Endodermal cell (in vitro differentiated cells): ENCODE measurements around the gene FER1L5. TPM values are rescaled to one million over a fixed set of nuclear protein-coding genes. Genes with fewer than 3 reads are reported as not detected.
A peak's percentile ranks its signal among the peaks of the same experiment; 100 is the strongest.

Experiments used
- DNase-seq: peaks from one replicate; pipeline ENCODE4 v3.0.0-alpha.2; 2017
- H3K27ac ChIP-seq: 2 replicates; pipeline ENCODE4 v1.5.1; 2013; ENCODE audit warnings: mild to moderate bottlenecking, low read depth, low read length, moderate library complexity
- H3K27me3 ChIP-seq: 2 replicates; pipeline ENCODE4 v1.6.1; 2013; ENCODE audit warnings: mild to moderate bottlenecking, low read length, moderate library complexity; ENCODE audit not compliant: insufficient read depth, control insufficient read depth, poor library complexity, severe bottlenecking
- H3K36me3 ChIP-seq: 2 replicates; pipeline ENCODE4 v1.7.0; 2013; ENCODE audit warnings: mild to moderate bottlenecking, low read length, moderate library complexity; ENCODE audit not compliant: control insufficient read depth, insufficient read depth
- H3K4me1 ChIP-seq: one replicate; pipeline ENCODE4 v1.7.0; 2013; ENCODE audit warnings: low read length; ENCODE audit not compliant: control insufficient read depth, insufficient read depth
- H3K4me3 ChIP-seq: 2 replicates; pipeline ENCODE4 v1.5.1; 2013; ENCODE audit warnings: mild to moderate bottlenecking, low read length, moderate library complexity
- H3K9ac ChIP-seq: 2 replicates; pipeline ENCODE4 v1.6.1; 2013; ENCODE audit warnings: mild to moderate bottlenecking, low read length, moderate library complexity; ENCODE audit not compliant: poor library complexity, severe bottlenecking; ENCODE audit errors: extremely low read depth
- H3K9me3 ChIP-seq: 2 replicates; pipeline ENCODE4 v1.6.1; 2013; ENCODE audit warnings: mild to moderate bottlenecking, low read length, moderate library complexity; ENCODE audit not compliant: control insufficient read depth
- H3K27ac Mint-ChIP-seq: 2 replicates; pipeline ENCODE4 v1.8.0; 2020; ENCODE audit warnings: mixed read lengths
- H3K27me3 Mint-ChIP-seq: 2 replicates; pipeline ENCODE4 v1.8.0; 2021; ENCODE audit warnings: mild to moderate bottlenecking, mixed read lengths; ENCODE audit not compliant: insufficient read depth
- H3K36me3 Mint-ChIP-seq: 2 replicates; pipeline ENCODE4 v1.8.0; 2020; ENCODE audit warnings: low read depth, mixed read lengths
- H3K4me1 Mint-ChIP-seq: 2 replicates; pipeline ENCODE4 v1.8.0; 2020; ENCODE audit warnings: mixed read lengths
- H3K4me3 Mint-ChIP-seq: 2 replicates; pipeline ENCODE4 v1.8.0; 2020; ENCODE audit warnings: mild to moderate bottlenecking, moderate library complexity, mixed read lengths
- H3K9me3 Mint-ChIP-seq: 2 replicates; pipeline ENCODE4 v1.8.0; 2020; ENCODE audit warnings: mild to moderate bottlenecking, mixed read lengths
- CTCF ChIP-seq: fragments of 200-600 bp; sonication (generic); conservative IDR thresholded peaks from 2 replicates; pipeline ENCODE4 v1.5.0; 2021; ENCODE audit warnings: antibody characterized with exemption, mild to moderate bottlenecking
- WGBS, 2 experiments: methylation state at CpG; one replicate each; pipeline versions ENCODE4 v1.1.5 to v1.1.7; 2013; ENCODE audit warnings: missing lambda C conversion rate in 2 of 2, mixed read lengths in 1 of 2; ENCODE audit not compliant: insufficient coverage in 1 of 2, insufficient read length in 1 of 2; 5-methylcytosine and 5-hydroxymethylcytosine counted together
- total RNA-seq, 2 donors: library from RNA; stranded (reverse); fragmentation: NEBNext Ultra II Directional in 1 of 2; extraction: Animal tissue kit (Norgen Biotek cat#: 25700) in 1 of 2; gene quantifications; 2 replicates in 1 of 2; 3 replicates in 1 of 2; pipeline ENCODE4 v1.2.1, GENCODE V29; 2021

Gene FER1L5
- total RNA-seq, 2 donors from 2014 or later = 0.35 to 1.7 TPM

DNA sequence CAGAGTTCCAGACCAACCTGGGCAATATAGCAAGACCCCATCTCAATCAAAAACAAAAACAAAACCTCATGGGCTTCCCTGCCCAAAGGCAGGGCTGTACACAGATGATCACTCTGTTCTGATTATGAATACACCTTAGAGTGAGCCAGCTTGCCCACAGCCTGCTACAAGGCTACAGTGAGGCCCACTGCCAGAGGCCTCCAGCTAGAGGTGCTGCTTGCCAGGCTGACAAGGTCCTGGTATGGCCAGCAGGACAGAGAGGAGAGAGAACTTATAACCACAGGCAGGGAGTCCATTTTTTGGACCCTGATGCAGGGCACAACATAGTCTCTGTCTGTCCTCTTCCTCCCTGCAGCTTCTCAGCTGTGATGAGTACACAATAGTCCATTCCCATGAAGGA is 46.0 kb upstream of the FER1L5 start:
- Histone ChIP-seq H3K36me3 (peaks cover 93% of the 10 kb centered on the region), H3K9ac (no peak overlapping the region), H3K9me3 (no peaks in the 10 kb centered on the region), H3K27me3 (no peaks in the 10 kb centered on the region), H3K27ac (no peak overlapping the region), H3K4me3 (no peak overlapping the region), H3K4me1 (no peaks in the 10 kb centered on the region)
- Mint-ChIP-seq H3K4me1 (no peaks in the 10 kb centered on the region), H3K36me3 (peaks cover 77% of the 10 kb centered on the region), H3K9me3 (no peaks in the 10 kb centered on the region), H3K27me3 (no peaks in the 10 kb centered on the region), H3K4me3 (no peak overlapping the region), H3K27ac (no peak overlapping the region)
- no peak for TF ChIP-seq CTCF
- no peak for DNase-seq

GRCh38 chr2:96599941-96600340 is 42.6 kb upstream of the FER1L5 start:
- Mint-ChIP-seq H3K27me3 (no peaks in the 10 kb centered on the region), H3K27ac (no peak overlapping the region), H3K4me1 (no peaks in the 10 kb centered on the region), H3K9me3 (no peaks in the 10 kb centered on the region), H3K4me3 (no peak overlapping the region), H3K36me3 (peaks cover 69% of the 10 kb centered on the region)
- H3K27me3 ChIP-seq = no peaks in the 10 kb centered on the region
- 83 to 90% methylated on average over 2 of the region's 2 CpGs for WGBS, 2 experiments
- no peak overlapping the region for H3K9ac ChIP-seq
- H3K27ac ChIP-seq = no peak overlapping the region
- DNase-seq = no peak
- H3K36me3 ChIP-seq = peaks cover 90% of the 10 kb centered on the region
- peaks cover 5% of the 10 kb centered on the region for H3K4me1 ChIP-seq
- no peak overlapping the region for H3K4me3 ChIP-seq
- no peak for TF ChIP-seq CTCF
- H3K9me3 ChIP-seq = no peaks in the 10 kb centered on the region

GRCh38 chr2:96601382-96602292 is 40.9 kb upstream of the FER1L5 start:
- Histone ChIP-seq H3K4me3 (no peak overlapping the region), H3K9me3 (no peaks in the 10 kb centered on the region), H3K27ac (no peak overlapping the region), H3K36me3 (peaks cover 90% of the 10 kb centered on the region), H3K4me1 (peaks cover 5% of the 10 kb centered on the region), H3K27me3 (no peaks in the 10 kb centered on the region), H3K9ac (no peak overlapping the region)
- no peaks in the 10 kb centered on the region for H3K4me1 Mint-ChIP-seq
- no peak overlapping the region for H3K4me3 Mint-ChIP-seq
- WGBS, 2 experiments = 92 to 95% methylated on average over 3 to 8 of the region's 8 CpGs
- DNase-seq = no peak
- peak overlapping the region; percentile 59 for H3K27ac Mint-ChIP-seq
- no peak for TF ChIP-seq CTCF
- peaks cover 79% of the 10 kb centered on the region for H3K36me3 Mint-ChIP-seq
- no peaks in the 10 kb centered on the region for H3K9me3 Mint-ChIP-seq
- H3K27me3 Mint-ChIP-seq = no peaks in the 10 kb centered on the region
